ENCODE measurements around the gene ATP8B3. TPM values are rescaled to one million over a fixed set of nuclear protein-coding genes. Genes with fewer than 3 reads are reported as not detected.

ATP8B3 gene
- total and polyA plus RNA-seq, 2 donors (not counting 1 experiment from before 2014, with no cell fraction given) = 2.3 to 3.0 TPM

- Histone ChIP-seq H3K9ac (ENCODE audit: insufficient read depth, low read length) (no peak overlapping the region), H3K36me3 (ENCODE audit: control insufficient read depth, insufficient read depth, low read length) (no peaks in the 10 kb centered on the region), H3K4me1 (ENCODE audit: control insufficient read depth, extremely low read depth, insufficient read depth, low read length) (no peaks in the 10 kb centered on the region), H3K27ac (ENCODE audit: insufficient read depth, low read length) (no peak overlapping the region), H2AFZ (ENCODE audit: low read length) (no peak overlapping the region), H4K20me1 (ENCODE audit: control insufficient read depth, extremely low read depth, insufficient read depth, low read length) (no peaks in the 10 kb centered on the region), H3K9me3 (ENCODE audit: control insufficient read depth, insufficient read depth, low read depth, low read length) (no peaks in the 10 kb centered on the region), H3K79me2 (ENCODE audit: control insufficient read depth, insufficient read depth, low read length) (no peaks in the 10 kb centered on the region), H3K4me2 (ENCODE audit: extremely low read depth, insufficient read depth, low read length) (no peak overlapping the region), H3K27me3 (ENCODE audit: control insufficient read depth, insufficient read depth, low read length) (peaks cover 13% of the 10 kb centered on the region), H3K4me3 (replicated peaks in 1 of 4; ENCODE audit: control extremely low read depth in 1 of 4, insufficient read depth in 1 of 4, low read depth in 3 of 4, low read length in 4 of 4) (no peak overlapping the region)
- no peak for DNase-seq (ENCODE audit: low read depth in 2 of 2)
- TF ChIP-seq EZH2 (IDR thresholded peaks at IDR 0.05; ENCODE audit: low read length, missing control alignments) = no peak
- TF ChIP-seq, protein P1, sequence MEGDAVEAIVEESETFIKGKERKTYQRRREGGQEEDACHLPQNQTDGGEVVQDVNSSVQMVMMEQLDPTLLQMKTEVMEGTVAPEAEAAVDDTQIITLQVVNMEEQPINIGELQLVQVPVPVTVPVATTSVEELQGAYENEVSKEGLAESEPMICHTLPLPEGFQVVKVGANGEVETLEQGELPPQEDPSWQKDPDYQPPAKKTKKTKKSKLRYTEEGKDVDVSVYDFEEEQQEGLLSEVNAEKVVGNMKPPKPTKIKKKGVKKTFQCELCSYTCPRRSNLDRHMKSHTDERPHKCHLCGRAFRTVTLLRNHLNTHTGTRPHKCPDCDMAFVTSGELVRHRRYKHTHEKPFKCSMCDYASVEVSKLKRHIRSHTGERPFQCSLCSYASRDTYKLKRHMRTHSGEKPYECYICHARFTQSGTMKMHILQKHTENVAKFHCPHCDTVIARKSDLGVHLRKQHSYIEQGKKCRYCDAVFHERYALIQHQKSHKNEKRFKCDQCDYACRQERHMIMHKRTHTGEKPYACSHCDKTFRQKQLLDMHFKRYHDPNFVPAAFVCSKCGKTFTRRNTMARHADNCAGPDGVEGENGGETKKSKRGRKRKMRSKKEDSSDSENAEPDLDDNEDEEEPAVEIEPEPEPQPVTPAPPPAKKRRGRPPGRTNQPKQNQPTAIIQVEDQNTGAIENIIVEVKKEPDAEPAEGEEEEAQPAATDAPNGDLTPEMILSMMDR (conservative IDR thresholded peaks at IDR 0.05 in 1 of 2, IDR thresholded peaks at IDR 0.05 in 1 of 2; ENCODE audit: low read depth in 1 of 2, low read length in 2 of 2) = no peak
These were observed 28.7 kb downstream of the ATP8B3 start for GRCh38 chr19:1783354-1783753.

DNA sequence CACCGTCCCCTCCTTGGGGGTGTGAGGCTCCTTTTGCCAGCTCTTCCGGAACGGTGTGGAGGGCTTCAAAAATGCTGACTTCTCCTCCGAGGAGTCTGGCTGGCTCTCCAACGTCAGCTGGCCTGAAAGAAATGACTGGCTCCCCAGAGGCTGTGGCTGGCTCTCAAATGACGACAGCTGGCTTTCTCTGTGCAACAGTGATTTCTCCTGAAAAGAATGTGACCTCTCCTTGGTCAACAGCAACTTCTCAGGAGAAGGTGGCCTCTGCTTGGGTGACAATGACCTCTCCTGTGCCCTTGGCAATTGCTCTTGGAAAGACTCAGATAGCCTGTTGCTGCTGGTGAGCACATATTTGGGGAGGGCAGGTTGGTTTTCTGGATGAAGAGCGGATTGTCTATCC is 29.6 kb downstream of the ATP8B3 start:
- H3K4me2 ChIP-seq (ENCODE audit: extremely low read depth, insufficient read depth, low read length) = no peak overlapping the region
- H3K36me3 ChIP-seq (ENCODE audit: control insufficient read depth, insufficient read depth, low read length) = no peaks in the 10 kb centered on the region
- no peaks in the 10 kb centered on the region for H4K20me1 ChIP-seq (ENCODE audit: control insufficient read depth, extremely low read depth, insufficient read depth, low read length)
- no peak for DNase-seq (ENCODE audit: low read depth in 2 of 2)
- H3K27ac ChIP-seq (ENCODE audit: insufficient read depth, low read length) = no peak overlapping the region
- H3K4me3 ChIP-seq (replicated peaks in 1 of 4; ENCODE audit: control extremely low read depth in 1 of 4, insufficient read depth in 1 of 4, low read depth in 3 of 4, low read length in 4 of 4) = no peak overlapping the region
- peaks cover 13% of the 10 kb centered on the region for H3K27me3 ChIP-seq (ENCODE audit: control insufficient read depth, insufficient read depth, low read length)
- no peaks in the 10 kb centered on the region for H3K79me2 ChIP-seq (ENCODE audit: control insufficient read depth, insufficient read depth, low read length)
- no peak overlapping the region for H2AFZ ChIP-seq (ENCODE audit: low read length)
- H3K4me1 ChIP-seq (ENCODE audit: control insufficient read depth, extremely low read depth, insufficient read depth, low read length) = no peaks in the 10 kb centered on the region
- TF ChIP-seq, protein P1 (conservative IDR thresholded peaks at IDR 0.05 in 1 of 2, IDR thresholded peaks at IDR 0.05 in 1 of 2; ENCODE audit: low read depth in 1 of 2, low read length in 2 of 2) = no peak
- no peak for TF ChIP-seq EZH2 (IDR thresholded peaks at IDR 0.05; ENCODE audit: low read length, missing control alignments)
- no peak overlapping the region for H3K9ac ChIP-seq (ENCODE audit: insufficient read depth, low read length)
- no peaks in the 10 kb centered on the region for H3K9me3 ChIP-seq (ENCODE audit: control insufficient read depth, insufficient read depth, low read depth, low read length)

DNA sequence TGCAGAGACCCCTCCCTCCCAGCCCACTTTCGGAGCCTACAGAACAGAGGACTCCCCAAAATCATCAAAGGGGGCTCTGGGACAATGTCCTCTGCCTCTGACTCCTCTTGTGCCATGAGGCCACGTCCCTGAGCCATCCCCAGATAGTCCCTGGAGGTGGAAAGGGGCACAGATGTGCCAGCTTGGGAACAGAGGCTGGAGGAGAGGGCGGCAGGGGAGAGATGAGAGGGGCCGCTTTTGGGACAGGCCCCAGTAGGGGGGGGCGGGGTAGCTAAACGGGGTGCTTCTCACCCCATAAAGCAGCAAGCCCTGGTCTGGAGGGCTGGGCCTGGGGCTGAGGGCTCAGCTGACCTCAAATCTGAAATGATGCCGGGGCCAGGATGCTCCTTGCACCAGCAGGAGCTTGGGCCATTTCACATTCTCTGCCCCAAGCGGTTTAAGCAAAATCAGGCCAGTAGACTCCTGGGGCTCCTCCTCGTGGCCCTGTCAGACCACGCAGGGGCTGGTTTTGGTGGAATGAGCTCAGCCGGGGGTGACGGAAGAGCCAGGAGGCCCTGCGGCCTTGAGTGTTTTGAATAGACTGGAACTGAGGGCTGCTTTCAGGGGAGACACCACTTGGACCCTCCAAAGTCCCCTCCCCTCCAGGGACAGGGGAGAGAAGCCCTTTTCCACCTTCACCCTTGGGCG is 31.7 kb downstream of the ATP8B3 start:
- DNase-seq (ENCODE audit: low read depth in 2 of 2) = peak; percentile 18 to 28
- no peak overlapping the region for H3K4me3 ChIP-seq (replicated peaks in 1 of 4; ENCODE audit: control extremely low read depth in 1 of 4, insufficient read depth in 1 of 4, low read depth in 3 of 4, low read length in 4 of 4)
- TF ChIP-seq, protein P1 (conservative IDR thresholded peaks at IDR 0.05 in 1 of 2, IDR thresholded peaks at IDR 0.05 in 1 of 2; ENCODE audit: low read depth in 1 of 2, low read length in 2 of 2) = peak; percentile 10 to 28
- TF ChIP-seq EZH2 (IDR thresholded peaks at IDR 0.05; ENCODE audit: low read length, missing control alignments) = no peak
- no peaks in the 10 kb centered on the region for H3K36me3 ChIP-seq (ENCODE audit: control insufficient read depth, insufficient read depth, low read length)
- H3K4me1 ChIP-seq (ENCODE audit: control insufficient read depth, extremely low read depth, insufficient read depth, low read length) = no peaks in the 10 kb centered on the region
- H4K20me1 ChIP-seq (ENCODE audit: control insufficient read depth, extremely low read depth, insufficient read depth, low read length) = no peaks in the 10 kb centered on the region
- H3K27me3 ChIP-seq (ENCODE audit: control insufficient read depth, insufficient read depth, low read length) = peaks cover 28% of the 10 kb centered on the region
- no peak overlapping the region for H3K4me2 ChIP-seq (ENCODE audit: extremely low read depth, insufficient read depth, low read length)
- no peak overlapping the region for H2AFZ ChIP-seq (ENCODE audit: low read length)
- no peak overlapping the region for H3K9ac ChIP-seq (ENCODE audit: insufficient read depth, low read length)
- H3K27ac ChIP-seq (ENCODE audit: insufficient read depth, low read length) = no peak overlapping the region
- H3K9me3 ChIP-seq (ENCODE audit: control insufficient read depth, insufficient read depth, low read depth, low read length) = no peaks in the 10 kb centered on the region
- no peaks in the 10 kb centered on the region for H3K79me2 ChIP-seq (ENCODE audit: control insufficient read depth, insufficient read depth, low read length)

Measured in fibroblast of lung (primary cell).